Medulla oblongata (tissue), 1 donor: ENCODE results near the gene KRTAP5-6.

Source experiments
- DNase-seq: peaks from one replicate; pipeline ENCODE4 v3.0.0-alpha.2; 2015; ENCODE audit errors: extremely low spot score

Gene KRTAP5-6

GRCh38 chr11:1733716-1734640 is 37.0 kb downstream of the KRTAP5-6 start:
- no peak for DNase-seq

- DNase-seq = no peak
Measured at GRCh38 chr11:1734641-1735081, 37.7 kb downstream of the KRTAP5-6 start.

- no peak for DNase-seq
Measured at GRCh38 chr11:1735271-1735670, 38.3 kb downstream of the KRTAP5-6 start.

GRCh38 chr11:1736447-1736992 is 39.5 kb downstream of the KRTAP5-6 start:
- no peak for DNase-seq

GRCh38 chr11:1737080-1737757 is 40.2 kb downstream of the KRTAP5-6 start:
- DNase-seq = no peak

GRCh38 chr11:1738380-1738779 is 41.4 kb downstream of the KRTAP5-6 start:
- no peak for DNase-seq

GRCh38 chr11:1739576-1739975 is 42.6 kb downstream of the KRTAP5-6 start:
- DNase-seq = no peak

GRCh38 chr11:1740786-1741530 is 44.0 kb downstream of the KRTAP5-6 start:
- no peak for DNase-seq

GRCh38 chr11:1741741-1742140 is 44.7 kb downstream of the KRTAP5-6 start:
- no peak for DNase-seq

- DNase-seq = no peak
Measured at GRCh38 chr11:1742371-1742770, 45.4 kb downstream of the KRTAP5-6 start.

GRCh38 chr11:1742869-1743584 is 46.0 kb downstream of the KRTAP5-6 start:
- no peak for DNase-seq

GRCh38 chr11:1743585-1744136 is 46.7 kb downstream of the KRTAP5-6 start:
- DNase-seq = no peak

- peak; percentile 77 for DNase-seq
Measured at GRCh38 chr11:1744137-1744886, 47.3 kb downstream of the KRTAP5-6 start.

GRCh38 chr11:1744891-1745700 is 48.1 kb downstream of the KRTAP5-6 start:
- peak; percentile 41 for DNase-seq

- DNase-seq = no peak
Measured at GRCh38 chr11:1745701-1746320, 48.8 kb downstream of the KRTAP5-6 start.

- no peak for DNase-seq
Measured at GRCh38 chr11:1746511-1746931, 49.5 kb downstream of the KRTAP5-6 start.

- no peak for DNase-seq
Measured at GRCh38 chr11:1746956-1747752, 50.2 kb downstream of the KRTAP5-6 start.
